Eye (tissue), 1 donor: ENCODE measurements around the gene PRG2.

Experiments
- DNase-seq: peaks from one replicate; pipeline ENCODE4 v3.0.0-alpha.2; 2015

Gene PRG2

DNA sequence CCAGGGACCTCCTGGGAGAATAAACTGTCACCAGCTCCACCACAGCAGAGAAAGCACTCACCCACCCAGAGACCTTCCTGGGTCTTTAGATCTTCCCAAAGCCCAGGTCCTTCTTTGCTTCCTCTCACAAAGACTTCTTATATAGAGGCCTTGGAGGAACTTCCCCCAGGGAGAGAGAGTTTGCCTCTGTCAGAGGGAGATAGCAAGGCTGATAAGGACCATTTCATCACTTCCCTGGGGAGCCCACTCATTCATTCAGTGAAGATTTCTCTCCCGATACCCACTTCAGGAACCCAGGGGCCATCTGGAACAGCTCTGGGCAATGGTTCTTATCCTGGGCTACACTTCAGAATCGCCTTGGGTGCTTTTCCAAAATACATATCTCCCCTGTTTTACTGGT lies at the start of gene PRG2:
TSS of gene PRG2 (minus strand) at position 116 of the 400 bp plus-strand sequence. CDS start 706 bp downstream, outside the sequence.
- DNase-seq = no peak

GRCh38 chr11:57439786-57440185 lies 49.3 kb upstream of the PRG2 start:
- no peak for DNase-seq

DNA sequence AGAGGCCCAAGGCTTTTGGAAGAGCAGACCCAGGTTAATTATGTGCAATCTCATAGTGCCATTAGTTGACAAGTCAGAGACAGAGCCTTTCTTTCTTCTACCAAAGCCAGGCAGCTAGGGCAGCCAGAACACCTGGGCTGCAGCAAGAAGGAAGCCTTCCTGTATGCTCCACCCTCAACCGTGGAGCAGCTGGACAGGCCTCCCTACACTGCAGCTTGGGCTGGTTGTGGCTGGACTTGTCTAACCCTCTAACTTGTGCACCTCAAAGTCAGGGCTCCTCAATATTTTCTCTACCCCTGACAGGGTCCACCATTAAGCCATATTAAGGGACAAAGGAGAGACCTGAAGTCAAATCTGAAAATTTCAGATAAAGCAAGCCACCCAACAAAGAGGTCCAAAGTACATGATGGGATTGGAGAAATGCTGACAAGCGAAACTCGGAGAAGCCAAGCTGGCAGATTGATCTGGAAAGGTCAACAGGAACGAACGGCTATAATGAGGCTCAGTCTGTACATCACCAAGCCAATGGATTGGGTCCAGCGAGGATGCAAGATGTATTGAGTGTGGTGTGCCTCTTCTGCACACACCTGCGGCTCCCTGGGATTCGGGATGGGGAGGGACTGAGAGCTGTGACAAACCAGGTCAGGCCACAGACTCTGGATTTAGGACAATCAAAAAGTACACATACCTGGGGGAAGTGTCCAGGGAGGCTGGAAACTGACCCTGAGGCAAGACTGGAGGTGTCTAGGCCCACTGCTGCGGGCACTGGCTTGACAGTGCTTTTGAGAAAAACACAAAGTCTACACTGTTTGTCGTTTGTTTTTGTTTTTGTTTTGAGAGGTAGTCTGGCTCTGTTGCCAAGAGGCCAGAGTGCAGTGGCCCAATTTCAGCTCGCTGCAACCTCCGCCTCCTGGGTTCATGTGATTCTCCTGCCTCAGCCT lies 48.2 kb upstream of the PRG2 start:
- no peak for DNase-seq

GRCh38 chr11:57436031-57436430 lies 45.6 kb upstream of the PRG2 start:
- DNase-seq = no peak

DNA sequence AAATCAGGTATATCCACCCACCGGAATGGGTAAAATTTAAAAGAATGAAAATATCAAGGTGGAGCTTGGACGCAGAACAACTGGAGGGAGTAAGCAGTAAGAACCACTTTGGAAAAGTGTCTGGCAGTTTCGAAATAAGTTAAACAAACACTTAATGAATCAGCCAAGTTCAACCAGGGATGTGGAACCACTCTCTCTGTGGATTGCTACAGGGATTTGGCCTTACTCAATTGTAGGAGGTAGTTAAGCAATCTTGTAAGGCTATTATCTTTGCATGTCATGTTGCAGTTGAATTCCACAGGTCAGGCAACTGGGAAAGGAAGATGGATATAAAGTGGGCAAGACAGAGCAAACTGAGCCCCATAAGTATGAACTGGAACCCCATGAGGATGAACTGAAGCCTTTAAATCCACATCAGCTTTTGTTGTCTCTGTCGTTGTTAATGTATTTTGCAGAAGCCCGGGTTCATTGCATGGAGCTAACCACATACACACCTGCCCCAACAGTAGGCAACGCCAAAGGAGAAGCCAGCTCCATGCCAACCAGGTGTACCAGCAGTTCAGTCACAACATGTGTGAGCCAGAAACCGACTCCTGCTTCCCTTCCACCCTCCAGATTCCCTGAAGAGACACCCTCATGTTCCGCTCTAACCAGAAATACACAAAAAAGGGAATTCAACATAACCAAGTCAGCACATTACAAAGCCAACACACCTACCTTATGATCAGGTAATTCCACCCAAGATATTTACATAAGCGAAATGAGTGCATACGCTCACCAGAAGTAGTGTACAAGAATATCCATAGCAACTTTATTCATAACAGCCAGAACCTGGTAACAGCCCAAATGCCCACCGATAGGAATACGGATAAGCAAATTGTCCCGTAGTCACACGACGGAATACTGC lies 44.4 kb upstream of the PRG2 start:
- DNase-seq = peak; percentile 19

DNA sequence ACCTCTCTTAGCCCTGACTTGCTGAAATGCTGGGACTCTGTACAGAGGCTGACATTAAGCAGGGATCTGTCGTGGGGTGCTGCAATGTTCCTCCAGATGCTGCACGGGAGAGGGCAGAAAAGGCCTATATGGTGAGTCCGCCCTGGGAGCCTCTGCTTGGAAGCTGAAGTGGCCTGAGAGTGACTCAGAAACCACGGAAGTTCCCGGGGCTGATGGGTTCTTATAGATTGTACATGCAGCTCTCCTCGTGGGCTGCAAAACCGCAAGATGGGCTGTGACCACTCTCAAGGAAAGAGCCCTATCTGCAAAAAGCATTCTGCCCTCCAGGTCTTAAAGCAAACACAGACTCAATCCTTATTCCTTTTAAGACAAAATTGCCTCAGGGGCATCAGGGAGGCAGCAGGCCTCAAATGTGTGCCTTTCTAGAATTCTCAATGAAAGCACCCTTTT lies 42.3 kb upstream of the PRG2 start:
- peak; percentile 8 for DNase-seq

- no peak for DNase-seq
These were observed 41.7 kb upstream of the PRG2 start for GRCh38 chr11:57432149-57432561.

DNA sequence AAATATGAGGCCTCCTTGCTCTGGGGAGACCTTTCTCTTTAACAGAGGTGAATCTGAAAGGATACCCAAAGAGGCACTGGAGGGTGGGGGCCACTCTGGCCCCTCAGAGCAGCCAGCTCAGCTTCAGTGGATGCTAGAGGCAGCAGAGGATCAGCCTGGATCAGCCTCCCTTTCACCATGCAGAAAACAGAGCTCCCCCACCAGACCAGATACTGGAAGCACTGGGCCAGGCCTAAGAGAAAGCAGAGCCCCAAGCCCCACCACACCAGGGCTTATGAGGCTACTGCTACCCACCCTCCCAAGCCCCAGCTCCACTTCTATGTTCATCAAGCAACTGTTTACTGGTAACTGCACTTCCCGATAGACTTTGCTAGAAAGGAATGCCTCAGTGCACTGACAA lies 40.5 kb upstream of the PRG2 start:
- DNase-seq = no peak

DNA sequence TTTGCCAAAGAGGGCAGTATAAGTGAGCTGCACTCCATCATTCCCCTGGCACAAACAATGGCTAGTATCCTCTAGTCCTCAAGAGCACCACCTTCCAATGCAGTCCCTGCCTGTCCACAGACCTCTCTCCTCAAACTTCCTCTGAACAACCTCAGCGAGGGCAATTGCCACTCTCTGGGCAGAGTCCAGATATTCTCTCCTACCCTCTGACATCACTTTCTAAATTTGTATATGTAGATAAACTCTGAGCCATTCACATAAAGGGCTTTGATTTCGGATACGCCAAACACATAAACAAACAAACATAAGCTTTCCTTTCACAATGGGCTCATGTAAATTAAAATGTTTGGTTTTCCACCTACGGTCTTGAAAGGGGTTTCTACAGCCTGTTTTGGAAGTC lies 39.5 kb upstream of the PRG2 start:
- DNase-seq = no peak

GRCh38 chr11:57428643-57429042 lies 38.2 kb upstream of the PRG2 start:
- DNase-seq = peak; percentile 1

DNA sequence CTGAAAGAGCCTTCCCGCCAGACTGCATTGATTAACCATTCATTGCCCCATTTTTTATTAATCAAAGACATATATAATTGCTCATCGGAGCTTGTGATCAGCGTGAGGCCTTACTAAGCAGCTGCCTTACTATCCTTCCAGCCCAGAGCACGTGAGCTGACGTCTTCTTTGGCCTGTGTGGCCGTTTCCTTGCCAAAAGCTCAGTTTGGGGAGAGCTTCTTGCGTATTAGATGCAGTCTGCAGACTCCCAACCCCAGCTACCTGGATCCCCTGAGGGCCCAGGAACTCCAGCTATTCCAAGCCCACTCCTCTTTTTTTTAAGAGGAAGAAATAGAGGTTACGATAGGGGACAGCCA lies 37.3 kb upstream of the PRG2 start:
- peak; percentile 61 for DNase-seq

DNA sequence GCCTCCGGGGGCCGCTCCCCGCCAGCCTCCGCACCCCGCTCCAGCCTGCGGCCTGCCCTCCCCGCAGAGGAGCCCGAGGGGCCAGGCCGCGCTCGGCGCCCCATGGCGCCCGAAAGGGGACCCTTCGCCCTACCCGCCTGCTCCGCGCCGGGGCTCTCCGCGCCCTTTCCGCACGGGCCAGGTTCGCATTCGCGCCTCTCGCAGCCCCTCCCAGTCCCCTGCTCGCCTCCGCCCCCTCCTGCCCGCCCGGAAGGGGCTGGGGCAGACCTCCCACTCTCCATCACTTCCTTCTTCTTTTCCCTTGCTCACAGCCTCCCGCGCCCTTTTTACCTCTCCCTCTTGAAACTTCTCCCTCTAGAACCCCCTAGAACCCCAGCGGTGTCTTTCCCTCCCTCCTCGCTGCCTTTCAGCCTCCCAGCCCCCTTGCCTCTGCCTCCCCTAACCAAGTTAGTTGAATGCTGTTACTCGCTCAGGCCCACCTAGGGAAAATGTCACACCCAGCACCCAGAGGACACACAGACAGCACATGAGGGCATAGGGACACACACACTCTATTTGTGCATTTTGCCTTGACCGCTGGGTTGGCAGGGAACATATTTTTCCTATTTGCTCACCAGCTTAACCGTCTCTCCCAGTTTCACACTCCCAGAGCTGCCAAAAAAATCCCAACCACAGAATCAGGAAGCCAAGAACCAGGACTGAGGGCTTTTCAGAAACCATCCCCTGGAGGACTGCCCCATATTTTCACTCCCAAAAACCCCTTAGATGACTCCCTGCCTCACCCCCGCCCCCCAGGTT lies 36.7 kb upstream of the PRG2 start, which contains the start of gene SLC43A3:
TSS of gene SLC43A3 (minus strand) at position 193 of the 798 bp plus-strand sequence. CDS start 949 bp downstream, outside the sequence.
- peak; percentile 80 for DNase-seq

GRCh38 chr11:57426439-57426928 lies 36.0 kb upstream of the PRG2 start:
- peak; percentile 47 for DNase-seq

DNA sequence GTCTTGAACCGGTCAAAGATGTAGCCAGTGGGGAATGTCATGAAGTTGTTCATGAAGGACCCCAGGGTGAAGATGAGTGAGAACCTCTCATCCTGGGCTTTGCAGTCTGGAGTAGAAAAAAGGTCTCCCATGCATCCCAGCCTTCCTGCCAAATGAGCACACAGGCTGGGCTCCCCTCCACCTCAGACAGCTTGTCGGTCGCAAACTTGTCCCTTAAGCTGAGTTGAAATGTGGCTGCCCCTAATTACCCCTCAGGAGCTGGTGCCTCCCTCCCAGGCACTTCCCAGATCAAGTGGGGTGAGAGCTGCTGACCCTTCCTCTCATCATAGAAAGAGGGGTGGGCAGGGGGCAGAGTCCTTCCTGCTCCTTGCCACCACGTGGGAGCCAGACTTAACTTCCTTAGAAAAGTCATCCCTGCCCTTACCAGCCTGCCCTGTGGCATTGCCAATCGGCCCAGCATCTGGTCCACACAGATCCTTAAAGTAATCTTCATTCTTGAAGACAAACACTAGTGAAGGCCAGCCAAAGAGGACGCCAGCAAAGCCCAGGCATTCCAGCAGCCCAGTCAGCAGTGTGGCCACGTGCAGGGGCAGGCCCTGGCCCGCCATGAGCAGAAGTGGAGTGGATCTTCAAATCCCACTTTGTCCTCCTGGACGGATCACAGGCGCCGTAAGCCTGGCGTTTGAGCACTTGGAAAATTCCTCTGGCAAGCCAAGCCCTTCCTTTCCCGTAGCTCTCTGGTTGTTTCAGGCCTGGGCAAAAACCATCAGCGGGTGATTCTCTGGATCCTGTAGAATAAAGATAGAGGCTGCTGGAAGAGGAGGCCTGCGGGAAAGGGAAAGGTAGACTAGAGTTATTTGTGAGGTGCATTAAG lies 35.4 kb upstream of the PRG2 start:
- DNase-seq = no peak

GRCh38 chr11:57424792-57425564 lies 34.5 kb upstream of the PRG2 start:
- DNase-seq = peak; percentile 36

DNA sequence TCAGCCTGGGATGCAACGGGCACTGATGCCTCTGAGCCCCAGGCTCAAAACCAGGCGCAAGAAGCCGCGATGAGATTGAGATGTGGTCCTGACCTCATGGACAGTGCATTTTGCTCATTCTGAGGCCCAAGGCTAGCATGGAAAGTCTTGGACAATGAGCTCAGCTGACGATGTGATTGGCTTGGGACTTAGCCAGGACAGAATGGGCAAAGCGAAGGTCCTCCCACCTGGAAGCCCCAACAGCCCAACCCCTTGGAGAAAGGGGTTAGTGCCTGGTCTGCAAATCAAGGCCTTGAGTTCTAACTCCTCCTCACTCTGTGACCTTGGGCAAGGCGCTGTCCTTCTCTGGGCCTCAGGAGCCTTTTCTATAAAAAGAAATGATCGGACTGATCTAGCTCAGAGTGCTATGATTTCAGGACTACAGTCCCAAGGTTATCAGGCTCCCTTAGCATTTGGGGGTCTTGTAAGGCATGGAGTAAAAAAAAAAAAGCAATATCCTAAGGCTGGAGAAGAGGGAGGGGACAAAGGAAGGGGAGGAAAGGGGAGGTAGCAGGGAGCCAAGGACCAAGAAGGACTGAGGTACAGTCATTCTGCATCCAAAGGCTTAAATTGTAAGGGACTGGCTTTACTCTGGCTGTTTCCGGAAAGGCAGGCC lies 33.8 kb upstream of the PRG2 start:
- no peak for DNase-seq

GRCh38 chr11:57422669-57423068 lies 32.2 kb upstream of the PRG2 start:
- DNase-seq = no peak

DNA sequence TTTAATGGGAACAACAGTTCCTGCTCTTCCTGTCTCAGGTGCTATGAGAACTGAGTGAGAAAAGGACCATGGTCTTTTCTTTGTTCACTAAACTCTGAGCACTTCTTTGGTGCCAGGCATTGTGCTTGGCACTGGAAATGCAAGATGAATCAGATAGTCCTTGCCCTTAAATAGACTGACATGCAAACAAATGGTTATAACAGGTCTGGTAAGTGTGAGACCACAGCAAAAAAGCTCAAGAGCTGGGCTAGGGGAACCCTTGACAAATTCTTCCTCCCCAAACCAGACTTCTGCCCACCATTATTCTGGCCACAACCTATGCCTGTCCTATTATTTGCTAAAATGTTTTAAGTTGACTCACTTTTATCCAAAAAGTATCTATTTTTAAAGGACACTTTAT lies 31.4 kb upstream of the PRG2 start:
- no peak for DNase-seq

DNA sequence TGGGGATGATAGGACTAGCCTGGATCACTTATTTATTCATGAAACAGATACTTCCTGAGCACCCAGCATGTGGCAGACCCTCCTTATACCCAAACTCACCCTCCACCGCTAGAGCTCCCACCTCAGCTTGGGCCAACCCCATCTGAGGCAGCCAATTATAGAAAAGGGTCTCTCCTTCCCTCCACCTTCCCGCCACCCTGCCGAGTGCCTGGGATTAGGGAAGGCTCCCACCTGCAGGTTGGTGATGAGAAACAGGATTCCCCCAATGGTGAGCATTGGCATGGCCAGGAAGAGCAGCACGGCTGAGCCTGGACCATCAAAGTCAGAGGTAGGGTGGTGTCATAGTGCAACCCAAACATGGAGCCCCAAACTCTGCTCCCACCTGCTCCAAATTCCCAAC lies 30.6 kb upstream of the PRG2 start:
- no peak for DNase-seq

DNA sequence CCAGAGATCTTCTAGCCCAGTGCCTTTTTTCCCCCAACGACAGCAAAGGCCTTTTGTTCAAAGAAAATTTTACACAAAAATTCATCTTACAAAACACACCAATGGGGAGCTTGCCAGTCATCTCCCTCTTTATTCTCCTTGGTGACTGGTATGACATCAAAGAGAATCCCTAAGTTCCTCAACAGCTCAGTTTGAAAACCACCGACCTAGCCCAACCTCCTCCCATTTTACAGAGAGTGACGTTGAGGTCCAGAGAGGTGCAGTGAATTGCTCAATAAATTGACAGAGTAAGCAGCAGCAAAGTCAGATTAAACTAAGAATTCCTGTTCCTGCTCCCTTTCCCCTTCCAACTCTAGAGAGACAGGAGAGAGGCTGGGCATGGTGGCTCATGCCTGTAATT lies 28.7 kb upstream of the PRG2 start:
- no peak for DNase-seq
